NCI-H2196 treated with DMSO at 0.1 percent for 48 hours (cell line): ENCODE results near the gene MYO1D.
A peak's percentile ranks its signal among the peaks of the same experiment; 100 is the strongest.

Experiments
- DNase-seq: peaks from one replicate; lab custom pipeline; 2025; ENCODE audit not compliant: unreplicated experiment; lab: John Stamatoyannopoulos, UW

The MYO1D gene

DNA sequence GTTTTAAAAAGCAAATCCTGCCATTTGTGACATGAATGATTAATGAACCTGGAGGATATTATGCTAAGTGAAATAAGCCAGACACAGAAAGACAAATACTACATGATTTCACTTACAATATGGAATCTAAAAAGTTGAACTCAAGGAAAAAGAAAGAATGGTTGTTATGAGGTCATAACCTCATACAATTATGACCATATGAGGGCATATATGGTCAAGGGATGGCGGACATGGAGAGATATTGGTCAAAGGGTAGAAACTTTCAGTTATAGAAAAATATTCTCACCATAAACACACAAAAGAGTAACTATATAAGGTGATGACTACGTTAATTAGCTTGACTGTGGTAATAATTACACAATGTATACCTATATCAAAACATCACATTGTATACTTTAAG is 56.5 kb downstream of the MYO1D start:
- no peak for DNase-seq

DNA sequence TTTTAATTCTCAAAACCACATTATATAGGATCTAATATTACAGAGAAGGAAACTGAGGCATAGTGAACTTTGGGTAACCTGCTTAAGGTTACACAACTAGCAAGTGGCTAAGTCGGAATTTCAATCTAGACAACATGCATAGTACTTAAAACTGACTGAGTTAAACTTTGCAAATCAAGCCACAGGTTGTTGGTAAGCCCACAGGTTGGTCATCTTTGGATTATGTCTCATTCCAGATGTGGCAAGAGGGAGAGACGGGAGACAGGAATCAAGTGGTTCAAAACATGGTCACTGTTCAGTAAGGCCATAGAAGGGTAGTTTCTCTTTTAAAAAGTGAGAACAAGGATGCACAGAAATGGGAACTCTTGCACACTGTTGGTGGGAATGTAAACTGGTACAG is 57.1 kb downstream of the MYO1D start:
- DNase-seq, result no peak

DNA sequence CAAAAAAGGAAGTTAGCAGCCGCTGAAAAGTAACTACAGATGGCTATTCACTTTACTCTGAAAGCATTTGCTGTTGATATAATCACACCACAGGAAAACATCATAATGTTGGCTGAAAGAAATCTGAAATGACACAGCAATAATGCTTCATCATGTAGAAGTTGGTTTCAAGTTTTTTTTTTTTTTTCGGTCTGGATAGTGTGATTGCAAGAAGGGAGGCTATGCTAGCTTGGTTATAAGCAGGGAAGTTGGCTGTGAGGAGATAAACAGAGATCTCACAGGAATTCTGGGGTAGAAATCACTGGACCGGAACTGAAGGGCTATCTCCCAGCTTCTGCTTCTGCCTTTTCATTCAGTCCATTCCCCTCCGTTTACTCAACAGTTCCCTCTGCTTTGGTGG is 57.9 kb downstream of the MYO1D start:
- DNase-seq, result no peak

DNA sequence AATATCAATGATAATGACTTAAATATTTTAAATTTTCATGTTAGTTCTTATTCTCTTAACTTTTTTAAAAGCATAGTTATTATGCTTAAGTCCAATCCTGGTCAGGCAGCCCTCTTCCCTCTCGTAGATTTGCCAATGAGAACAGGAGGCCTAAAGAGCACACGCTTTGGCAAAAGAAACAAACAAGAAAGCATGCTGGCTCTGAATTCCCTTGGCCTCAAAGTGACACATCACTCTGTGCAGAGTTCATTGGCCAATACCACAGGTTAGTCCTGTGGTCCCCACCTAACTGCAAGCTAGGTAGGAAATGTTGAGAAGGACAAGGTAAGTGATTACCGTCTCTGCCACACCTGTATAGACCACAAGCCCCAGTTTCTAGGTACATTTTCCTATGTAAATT is 61.5 kb downstream of the MYO1D start:
- DNase-seq, result no peak

DNA sequence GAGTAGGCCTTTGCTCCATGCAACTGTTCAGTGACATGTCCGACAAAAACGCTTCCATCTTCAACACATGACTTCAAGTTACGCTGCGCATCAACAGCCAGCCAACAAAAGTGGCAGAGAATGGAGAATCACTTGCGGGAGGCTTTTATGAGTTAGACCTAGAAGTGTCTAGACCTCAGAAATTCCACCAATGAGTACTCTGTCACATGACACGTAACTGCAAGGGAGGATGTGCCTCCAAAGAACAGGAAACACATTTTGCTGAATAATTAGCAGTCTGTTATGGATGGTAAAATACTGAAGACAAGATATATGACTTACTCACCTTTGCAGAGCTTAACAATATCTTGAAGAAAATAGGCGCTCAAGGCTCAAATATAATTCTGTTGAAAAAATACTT is 62.1 kb downstream of the MYO1D start:
- no peak for DNase-seq

DNA sequence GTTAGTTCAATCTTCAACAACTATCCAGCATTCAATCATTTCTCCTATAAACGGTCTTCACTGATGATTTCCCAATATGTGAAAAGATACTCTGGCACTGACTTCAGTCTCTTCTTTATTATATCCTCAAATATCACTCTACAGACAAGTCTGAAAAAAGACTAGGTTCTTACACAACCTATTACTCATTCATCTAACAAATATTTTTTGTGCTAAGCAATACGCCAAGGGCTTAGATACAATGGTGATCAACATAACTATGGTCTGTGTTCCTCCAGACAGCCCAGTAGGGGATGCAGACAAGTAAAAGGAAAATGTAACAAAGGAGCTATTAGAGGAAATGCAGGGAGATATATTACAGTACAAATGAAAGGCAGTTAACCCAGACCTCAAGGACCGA is 63.9 kb downstream of the MYO1D start:
- DNase-seq, result no peak

DNA sequence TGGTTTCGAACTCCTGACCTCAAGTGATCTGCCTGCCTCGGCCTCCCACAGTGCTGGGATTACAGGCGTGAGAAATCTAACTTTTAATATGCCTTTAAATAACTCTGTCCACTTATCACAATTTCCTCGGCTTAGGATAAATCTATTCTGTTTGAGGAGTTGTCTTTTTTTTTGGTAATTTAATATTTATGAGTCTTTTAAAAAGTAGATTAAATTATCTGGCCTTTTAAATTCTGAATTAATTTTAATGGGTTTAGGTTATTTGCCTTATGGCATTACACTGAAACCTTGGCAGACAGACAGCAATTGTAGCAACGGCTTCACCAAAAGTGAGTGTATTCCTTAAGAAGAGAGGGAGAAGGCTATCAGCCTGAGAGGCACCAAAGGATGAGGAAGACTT is 66.2 kb downstream of the MYO1D start:
- DNase-seq, result no peak

DNA sequence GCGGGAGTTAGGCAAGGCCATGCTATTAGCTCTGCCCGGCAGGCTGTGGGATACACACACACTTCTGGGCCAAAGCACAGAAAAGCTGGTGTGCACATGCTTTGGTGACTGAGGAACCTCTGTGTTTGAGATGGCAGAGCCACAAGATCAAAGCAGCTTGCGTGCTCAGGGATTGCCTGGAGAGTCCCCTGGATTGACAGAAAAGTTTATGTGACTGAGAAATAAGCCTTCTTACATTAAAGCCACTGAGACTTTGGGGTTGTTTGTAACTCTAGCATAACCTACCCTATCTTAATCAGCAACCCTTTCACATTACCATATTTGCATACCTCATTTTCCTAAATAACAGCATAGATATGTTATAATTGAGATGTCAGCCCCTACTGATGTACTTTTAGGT is 69.3 kb downstream of the MYO1D start:
- DNase-seq, result no peak

DNA sequence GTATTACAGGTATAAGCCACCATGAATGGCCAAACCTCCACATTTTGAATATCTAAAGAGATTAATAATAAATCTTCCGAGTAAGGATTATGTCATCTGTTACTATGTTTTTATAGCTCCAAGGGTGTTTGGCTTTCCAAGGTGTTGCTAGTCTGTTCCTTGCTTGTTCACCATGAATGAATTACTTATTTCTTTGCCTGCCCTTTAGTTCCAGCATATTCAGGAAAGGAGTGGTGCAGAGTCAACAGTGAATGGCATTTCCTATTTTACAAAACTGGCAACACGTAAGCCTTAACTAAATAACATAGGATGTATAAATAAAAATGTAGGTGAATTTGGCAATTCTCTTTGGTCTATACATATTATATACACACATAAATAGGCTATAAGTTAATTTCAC is 70.3 kb downstream of the MYO1D start:
- DNase-seq, result no peak

DNA sequence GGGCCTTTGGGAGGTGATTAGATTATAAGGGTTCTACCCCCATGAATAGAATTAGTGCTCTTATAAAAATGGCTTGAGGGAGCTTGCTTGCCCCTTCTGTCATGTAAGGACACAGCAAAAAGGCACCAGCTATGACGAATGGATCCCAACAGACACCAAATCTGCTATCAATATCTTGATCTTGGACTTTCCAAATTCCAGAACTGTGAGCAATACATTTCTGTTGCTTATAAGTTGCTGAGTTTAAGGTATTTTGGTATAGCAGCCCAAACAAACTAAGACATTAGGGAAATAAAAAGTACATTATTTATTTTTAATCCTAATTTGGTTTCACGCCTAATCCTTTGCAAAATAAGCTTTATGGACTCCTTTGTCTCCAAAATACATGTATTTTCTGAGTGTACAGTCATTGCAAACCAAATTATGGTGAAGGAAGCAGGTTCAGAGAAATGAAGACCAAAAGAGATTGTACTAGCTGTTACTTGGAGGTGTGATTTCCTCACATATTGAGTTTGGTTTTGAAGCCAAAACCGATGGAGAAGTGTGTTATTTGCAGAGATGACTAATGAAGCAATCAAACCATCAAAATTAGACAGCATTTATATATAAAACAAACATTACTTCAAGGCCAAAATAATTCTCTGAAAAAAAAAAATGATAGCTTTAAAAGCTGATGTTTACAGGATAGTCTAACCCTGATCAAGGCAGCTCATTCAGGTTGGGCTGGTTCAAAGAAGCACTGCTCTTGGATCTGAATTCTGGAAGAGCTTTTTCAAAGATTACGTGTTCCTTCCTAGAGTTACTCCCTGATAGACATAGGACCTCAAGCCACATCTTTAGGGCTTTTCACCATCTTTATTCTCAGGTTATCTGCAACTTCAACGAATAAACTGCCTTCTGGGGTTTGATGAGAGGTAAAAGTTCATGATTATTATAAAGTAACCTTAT is 71.6 kb downstream of the MYO1D start:
- no peak for DNase-seq

DNA sequence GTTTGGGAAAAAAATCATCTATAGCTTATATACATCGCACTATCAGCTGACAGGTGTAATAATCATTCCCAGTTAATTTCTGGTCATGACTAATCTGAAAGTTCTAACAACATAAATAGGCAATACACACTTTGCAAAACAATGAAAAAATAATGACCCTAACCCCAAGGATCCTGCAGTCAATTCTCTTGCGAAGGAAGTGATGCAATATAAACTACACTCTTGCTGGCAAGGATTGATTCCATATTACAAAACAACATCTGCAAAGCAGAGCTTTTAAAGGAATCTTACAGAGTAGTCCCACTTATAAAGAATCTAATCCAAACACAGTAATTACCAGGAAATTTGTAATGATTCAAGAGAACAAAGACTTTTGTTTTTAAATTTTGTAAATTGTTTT is 73.4 kb downstream of the MYO1D start:
- DNase-seq, result no peak

DNA sequence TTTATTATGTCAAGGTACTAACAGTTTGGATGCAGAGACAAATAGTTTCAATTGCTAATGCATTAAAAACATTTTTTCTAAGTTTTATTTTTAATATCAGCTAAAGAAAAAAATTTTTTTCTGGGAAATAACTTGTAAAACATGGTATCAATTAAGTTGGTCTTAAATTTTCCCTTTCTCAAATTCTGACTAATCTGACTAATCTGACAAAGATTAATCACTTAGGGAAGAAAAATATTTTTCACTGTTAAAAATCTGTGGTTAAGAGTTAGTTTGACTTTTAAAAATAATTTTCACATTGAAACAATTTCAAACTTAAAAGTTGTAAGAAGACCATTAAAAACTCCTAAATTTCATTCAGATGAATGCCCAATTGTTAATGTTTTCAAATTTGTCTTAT is 74.6 kb downstream of the MYO1D start:
- DNase-seq, result no peak

DNA sequence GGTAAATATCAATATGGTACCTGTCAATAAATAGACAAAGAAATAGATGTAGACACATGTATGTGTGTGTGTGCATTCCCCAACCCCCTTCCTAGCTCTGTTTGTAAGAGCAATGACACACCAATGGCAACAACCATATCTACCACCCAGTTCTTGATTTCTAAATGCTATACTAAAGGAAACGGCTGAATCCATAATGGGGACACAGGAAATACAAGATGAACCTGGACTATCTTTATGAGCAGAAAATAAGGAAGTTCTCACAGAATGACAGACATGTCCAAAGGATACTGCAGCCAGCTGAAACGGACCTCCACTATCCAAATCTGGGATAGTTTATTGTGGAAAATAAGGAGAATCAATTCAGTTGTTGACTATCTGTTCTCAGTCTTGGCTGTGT is 75.3 kb downstream of the MYO1D start:
- no peak for DNase-seq

DNA sequence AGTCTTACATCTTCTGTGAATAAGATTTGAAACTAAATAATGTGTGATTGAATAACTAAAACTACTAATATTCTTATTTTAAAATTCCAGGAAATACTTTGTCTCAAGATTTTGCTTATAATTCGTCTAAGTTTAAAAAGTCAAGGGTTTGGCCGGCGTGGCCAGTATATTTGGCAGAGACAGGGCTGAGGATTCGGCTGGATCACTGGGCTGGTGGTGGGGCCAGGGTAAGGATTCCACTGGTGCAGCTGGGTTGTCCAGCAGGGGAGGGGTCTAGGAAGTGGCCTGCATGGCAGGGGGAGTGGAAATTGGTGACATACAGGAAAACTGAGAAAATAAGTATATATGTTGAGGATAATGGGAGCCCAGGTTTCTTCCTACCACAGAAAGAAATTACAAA is 75.7 kb downstream of the MYO1D start:
- no peak for DNase-seq

DNA sequence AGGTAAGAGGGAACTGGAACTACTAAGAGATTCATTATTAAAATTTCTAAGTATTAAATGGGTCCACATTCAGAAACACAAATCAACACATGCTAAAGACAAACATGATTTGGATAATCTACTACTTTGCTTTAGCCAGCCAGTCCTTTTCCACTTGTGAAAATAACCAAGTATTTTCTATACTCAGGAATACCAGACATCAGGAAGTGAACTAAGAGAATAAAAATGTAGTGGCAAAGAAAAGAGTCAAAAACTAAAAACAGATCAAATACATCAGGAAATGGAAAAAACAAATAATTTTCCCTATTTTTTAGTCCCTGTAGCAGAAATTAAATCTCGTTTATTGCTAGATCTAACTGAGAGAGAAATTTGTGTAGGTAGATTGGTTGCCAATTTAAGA is 78.0 kb downstream of the MYO1D start:
- DNase-seq, result no peak

DNA sequence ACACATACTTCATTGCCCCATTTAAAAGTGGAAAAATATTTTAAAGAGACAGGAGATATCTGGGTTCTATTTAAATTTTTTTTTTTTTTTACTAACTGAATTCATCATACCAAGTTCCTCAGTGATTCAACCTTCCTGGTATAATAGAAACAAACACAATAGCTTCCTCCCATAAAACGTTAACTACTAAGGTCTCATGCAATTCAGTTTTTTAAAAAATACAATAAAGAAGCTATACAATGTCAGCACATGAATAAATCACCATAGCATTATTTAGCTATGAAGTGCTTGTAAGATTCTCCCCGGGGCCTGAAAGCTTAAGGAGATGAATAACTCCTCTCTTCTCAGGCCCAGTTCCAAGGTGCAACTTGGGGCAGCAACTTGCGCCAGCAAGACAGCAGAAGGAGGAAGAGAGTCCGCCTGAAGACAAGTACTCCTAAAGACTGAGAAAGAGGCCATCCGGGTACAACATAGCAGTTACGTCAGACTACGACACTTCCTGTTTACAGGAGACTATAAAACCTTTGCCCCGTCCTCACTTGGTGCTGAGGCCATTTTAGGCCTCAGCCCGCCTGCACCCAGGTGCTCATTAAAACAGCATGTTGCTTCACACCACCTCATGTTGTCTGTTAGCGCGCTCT is 81.5 kb downstream of the MYO1D start:
- DNase-seq, result no peak

DNA sequence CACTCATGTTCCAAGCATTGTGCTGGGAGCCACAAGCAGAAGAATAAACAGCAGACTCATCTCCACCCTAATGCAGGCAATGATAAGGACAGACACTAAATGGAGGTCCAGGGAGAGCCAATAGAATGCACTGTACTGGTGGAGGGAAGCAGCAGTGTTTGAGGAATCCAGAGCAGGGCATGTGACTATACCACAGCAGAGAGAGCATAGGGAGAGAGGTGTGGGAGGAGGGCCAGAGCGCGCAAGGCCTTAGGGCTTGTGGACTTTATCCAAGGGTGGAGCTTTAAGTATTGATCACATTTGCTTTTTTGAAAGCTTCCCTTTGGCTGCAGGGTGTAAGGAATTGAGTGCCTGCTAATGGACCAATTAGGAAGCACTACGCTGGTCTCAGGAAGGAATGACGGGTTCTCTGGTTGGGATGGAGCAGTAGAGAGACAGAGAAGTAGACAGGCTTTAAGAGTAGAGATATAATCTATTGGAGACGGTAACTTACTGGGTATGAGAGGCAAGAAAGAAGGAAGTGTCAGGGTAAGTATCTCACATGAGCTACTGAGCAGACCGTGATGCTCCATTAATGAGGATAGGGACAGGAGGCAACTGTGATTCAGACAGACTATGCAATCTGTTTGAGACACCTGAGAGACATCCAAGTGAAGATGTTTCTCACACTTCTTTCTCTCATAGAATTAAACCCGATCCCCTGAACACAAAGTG is 82.2 kb downstream of the MYO1D start:
- DNase-seq, result no peak

DNA sequence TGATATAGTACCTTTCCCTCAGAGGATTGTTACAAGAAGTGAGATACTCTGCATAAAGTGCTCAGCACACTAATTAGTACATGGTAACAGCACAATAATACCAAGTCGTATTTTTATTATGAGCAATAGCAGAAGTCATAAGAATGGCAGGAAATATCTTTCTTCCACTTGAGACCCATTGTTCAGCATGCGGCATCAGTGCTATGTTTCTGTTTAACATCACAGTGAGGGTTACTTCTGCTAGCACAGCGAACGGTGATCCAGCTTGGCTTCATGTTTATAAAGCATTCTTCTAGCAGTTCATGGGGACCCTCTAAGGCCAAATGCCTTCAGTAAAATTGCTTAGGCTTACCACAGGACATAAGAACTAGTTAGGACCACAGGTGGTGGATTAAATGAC is 83.1 kb downstream of the MYO1D start:
- no peak for DNase-seq

DNA sequence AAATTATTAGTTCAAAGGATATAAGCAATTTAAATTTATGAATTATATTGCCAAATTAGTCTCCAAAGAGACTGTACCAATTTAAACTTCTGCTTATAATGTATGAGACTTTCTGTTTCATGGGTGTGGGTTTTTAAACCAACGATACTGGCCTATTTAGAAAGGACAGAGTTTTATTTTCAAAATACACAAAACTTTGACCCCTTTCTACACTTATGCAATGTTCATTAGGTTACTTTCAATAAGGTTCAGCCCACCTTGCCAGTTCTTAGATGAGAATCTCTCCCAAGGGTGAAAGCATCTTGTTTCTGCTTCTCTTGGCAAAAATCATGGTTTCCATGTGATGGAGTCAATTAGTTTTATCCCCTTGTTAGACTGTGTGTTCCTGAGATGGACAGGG is 84.7 kb downstream of the MYO1D start:
- DNase-seq, result no peak

DNA sequence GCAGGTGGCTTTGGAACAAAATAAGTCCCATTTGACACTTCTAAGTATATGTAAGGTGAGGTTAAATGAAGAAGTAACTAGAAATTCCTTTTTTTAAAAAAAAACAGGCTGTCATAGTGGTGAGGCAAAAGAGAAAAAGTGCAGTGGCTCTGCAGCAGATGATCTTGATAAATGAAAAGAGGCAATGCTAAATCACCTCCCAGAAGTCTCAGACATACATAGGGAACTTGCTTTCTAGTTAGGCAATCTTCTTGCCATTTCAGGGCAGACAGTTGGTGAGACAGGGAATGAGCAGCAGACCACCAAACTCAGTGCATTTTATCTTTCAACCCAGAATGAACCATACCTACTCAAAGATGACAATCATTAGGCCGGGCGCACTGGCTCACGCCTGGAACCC is 90.8 kb downstream of the MYO1D start:
- no peak for DNase-seq

DNA sequence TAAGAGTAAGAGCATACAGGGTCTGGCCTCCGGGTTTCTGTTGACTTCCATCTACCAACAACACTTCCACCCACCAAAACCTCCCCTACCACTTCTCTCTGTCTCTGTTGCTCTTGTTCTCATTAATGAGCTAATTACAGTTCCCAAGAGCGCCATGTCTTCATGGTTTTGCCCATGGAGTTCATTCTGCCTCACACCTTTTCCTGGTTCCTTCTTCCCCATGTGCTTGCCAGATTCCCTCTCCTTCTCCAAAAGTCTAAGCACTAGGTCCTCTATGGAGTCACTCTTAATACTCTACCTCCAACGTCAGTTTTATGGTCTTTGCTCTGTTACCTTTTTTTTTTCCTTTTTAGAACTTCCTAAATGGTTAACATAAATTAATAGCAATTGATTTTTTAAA is 92.8 kb downstream of the MYO1D start:
- no peak for DNase-seq

DNA sequence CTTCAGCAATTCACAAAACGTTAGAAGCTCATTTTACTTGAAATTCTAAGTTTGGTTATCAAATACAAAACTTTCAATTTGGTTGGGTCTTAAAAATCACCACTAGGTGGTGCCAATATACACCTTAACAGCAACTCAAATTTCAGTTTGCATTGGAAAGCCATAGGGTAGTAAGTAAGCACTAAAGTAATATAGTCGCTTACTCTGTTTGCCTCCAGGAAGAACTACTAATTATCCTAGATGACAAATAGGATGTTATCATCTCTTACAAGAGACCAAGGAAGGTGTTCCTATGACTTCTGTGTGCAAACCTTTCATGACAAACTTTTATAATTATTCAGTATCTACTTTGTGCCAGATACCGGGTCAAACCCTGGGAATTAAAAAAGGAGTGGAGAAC is 93.3 kb downstream of the MYO1D start:
- peak; percentile 18 for DNase-seq
